Ureter (tissue), 1 donor: ENCODE data around the gene RERGL. TPM values are rescaled to one million over a fixed set of nuclear protein-coding genes. Genes with fewer than 3 reads are reported as not detected.
"Not testable (repeated sequence)": the region's sequence is repeated elsewhere in the genome, so short reads cannot be mapped to it uniquely, and the experiment has no call there.

Experiments
- DNase-seq: peaks from one replicate; pipeline ENCODE4 v3.0.0-alpha.2; 2020; ENCODE audit warnings: low spot score
- total RNA-seq: library from RNA; stranded (reverse); gene quantifications from one replicate; pipeline ENCODE4 v1.2.4, GENCODE V29; 2023
- donor health status: DM: yes; HTN: yes; CAD: no.

The RERGL gene
- total RNA-seq: 4.5 TPM

GRCh38 chr12:18090093-18090492 lies at the start of gene RERGL:
Gene RERGL, minus strand, starts transcription at chr12:18090193. Its CDS starts 53 bp downstream, at chr12:18090140.
- no peak for DNase-seq

- no peak for DNase-seq
Observed at GRCh38 chr12:18139254-18139653, 49.3 kb upstream of the RERGL start.

GRCh38 chr12:18135509-18135908 lies 45.5 kb upstream of the RERGL start:
- no peak for DNase-seq

- no peak for DNase-seq
Observed at GRCh38 chr12:18135086-18135485, 45.1 kb upstream of the RERGL start.

- DNase-seq: no peak
Observed at GRCh38 chr12:18130851-18131250, 40.9 kb upstream of the RERGL start.

GRCh38 chr12:18123707-18124106 lies 33.7 kb upstream of the RERGL start:
- no peak for DNase-seq

GRCh38 chr12:18120899-18121298 lies 30.9 kb upstream of the RERGL start:
- DNase-seq: no peak

GRCh38 chr12:18108611-18109010 lies 18.6 kb upstream of the RERGL start:
- no peak for DNase-seq

GRCh38 chr12:18103624-18104023 lies 13.6 kb upstream of the RERGL start:
- no peak for DNase-seq

- DNase-seq: no peak
Observed at GRCh38 chr12:18101043-18101442, 11.1 kb upstream of the RERGL start.

GRCh38 chr12:18084080-18084479 lies 5.9 kb downstream of the RERGL start:
- no peak for DNase-seq

GRCh38 chr12:18079541-18080246 lies 10.3 kb downstream of the RERGL start:
- DNase-seq: no peak

- no peak for DNase-seq
Observed at GRCh38 chr12:18074001-18074400, 16.0 kb downstream of the RERGL start.

GRCh38 chr12:18072723-18073122 lies 17.3 kb downstream of the RERGL start:
- DNase-seq: no peak

GRCh38 chr12:18071336-18071735 lies 18.7 kb downstream of the RERGL start:
- no peak for DNase-seq

GRCh38 chr12:18068355-18068754 lies 21.6 kb downstream of the RERGL start:
- no peak for DNase-seq

GRCh38 chr12:18066666-18067065 lies 23.3 kb downstream of the RERGL start:
- no peak for DNase-seq

- not testable (repeated sequence) for DNase-seq
Observed at GRCh38 chr12:18062867-18063266, 27.1 kb downstream of the RERGL start.

- no peak for DNase-seq
Observed at GRCh38 chr12:18057051-18057450, 32.9 kb downstream of the RERGL start.

GRCh38 chr12:18054925-18055619 lies 34.9 kb downstream of the RERGL start:
- DNase-seq: no peak

- DNase-seq: no peak
Observed at GRCh38 chr12:18045446-18045992, 44.5 kb downstream of the RERGL start.

- not testable (repeated sequence) for DNase-seq
Observed at GRCh38 chr12:18040060-18040742, 49.8 kb downstream of the RERGL start.
